CD4-positive, alpha-beta T cell treated with Interleukin-4 for 4 hours (primary cell): ENCODE data around the gene HPN.
"Not testable (repeated sequence)": the region's sequence is repeated elsewhere in the genome, so short reads cannot be mapped to it uniquely, and the experiment has no call there.

Source experiments
- DNase-seq: peaks from one replicate; pipeline ENCODE4 v3.0.0-alpha.2; 2020

HPN gene

DNA sequence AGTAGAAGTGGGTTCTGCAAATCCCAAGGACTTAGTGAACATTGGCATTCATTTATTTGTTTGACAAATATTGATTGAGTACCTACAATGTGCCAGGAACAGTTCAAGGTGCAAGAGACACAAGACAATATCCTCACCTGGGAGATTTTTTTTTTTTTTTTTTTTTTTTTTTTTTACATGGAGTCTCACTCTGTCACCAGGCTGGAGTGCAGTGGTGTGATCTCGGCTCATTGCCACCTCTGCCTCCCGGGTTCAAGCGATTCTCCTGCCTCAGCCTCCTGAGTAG lies 13.0 kb upstream of the HPN start:
- DNase-seq, result not testable (repeated sequence)

DNA sequence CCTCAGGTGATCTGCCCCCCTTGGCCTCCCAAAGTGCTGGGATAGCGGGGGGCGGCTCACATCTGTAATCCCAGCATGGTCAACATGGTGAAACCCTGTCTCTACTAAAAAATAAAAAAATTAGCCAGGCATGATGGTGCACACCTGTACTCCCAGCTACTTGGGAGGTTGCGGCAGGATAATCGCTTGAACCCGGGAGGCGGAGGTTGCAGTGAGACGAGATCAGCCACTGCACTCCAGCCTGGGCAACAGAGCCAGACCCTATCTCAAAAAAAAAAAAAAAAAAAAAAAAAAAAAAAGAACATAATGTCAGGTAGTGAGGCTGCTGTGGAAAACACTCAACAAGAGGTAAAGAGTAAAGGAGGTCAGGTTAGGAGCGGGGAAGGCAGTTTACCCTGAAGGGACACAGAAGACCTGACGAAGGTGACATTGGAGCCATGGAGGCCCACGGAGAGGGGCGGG lies 12.2 kb upstream of the HPN start:
- DNase-seq, result not testable (repeated sequence)

DNA sequence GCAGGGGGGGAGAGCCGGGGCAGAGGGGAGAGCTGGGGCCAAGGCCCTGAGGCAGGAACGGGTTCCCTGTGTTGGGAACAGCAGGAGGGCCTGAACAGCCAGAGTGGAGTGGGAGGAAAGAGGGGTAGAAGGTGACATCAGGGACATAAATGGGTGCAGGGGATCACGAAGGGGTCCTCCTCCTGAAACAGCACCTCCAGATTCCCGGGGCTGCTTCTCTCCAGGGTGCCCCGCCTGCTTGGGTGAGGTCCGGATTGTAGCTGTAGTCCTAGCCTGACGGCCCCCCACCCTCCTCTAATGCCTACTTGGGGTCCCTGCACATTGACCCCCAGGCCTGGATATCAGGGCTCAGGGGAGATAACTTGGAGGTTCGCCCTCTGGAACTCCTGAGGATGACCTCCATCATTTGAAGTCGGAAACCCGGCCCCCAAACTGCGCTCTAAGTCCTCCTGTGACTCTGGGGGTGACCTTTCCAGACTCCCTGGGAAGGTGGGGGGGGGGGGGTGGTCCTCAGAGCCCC lies 11.7 kb upstream of the HPN start:
- no peak for DNase-seq

DNA sequence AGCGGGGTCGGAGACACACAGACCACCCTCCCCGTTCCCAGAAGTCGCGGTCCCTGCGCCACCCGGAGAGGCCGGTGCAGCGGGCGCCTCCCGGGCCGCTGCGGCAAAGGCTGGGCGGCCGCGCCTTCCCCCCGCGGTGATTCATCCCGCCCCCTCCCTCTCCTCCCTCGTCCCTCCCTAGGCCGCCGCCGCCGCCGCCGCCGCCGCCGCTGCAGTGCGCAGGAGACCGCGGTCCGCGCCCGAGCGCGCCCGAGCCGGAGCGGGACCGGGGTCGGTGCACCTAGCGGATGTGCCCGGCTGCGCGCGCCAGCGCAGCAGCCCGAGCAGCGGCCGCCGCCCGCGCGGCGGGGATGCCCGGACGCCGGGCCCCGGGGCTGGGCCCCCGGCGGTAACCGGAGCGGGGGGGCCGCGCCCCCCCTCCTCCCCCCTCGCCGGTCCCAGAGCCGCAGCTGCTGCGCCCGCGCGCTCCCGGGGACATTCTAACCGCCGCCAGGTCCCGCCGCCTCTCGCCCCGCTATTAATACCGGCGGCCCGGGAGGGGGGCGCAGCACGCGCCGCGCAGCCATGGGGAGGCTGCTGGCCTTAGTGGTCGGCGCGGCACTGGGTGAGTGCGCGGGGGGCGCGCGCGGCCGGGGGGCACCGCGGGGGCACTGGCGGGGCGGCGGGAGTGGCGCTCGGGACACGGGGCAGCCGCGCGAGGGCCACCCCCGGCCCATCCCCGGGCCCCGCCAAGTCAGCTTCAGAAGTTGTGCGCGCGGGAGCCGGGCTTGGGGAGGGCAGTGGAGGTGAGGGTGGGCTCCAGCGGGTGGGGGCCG lies 11.1 kb upstream of the HPN start, which contains the start of gene SCN1B:
Gene SCN1B (plus strand): TSS at position 214 of the 815 bp plus-strand sequence. CDS start 351 bp downstream, at position 565.
- DNase-seq, result peak; percentile 54

DNA sequence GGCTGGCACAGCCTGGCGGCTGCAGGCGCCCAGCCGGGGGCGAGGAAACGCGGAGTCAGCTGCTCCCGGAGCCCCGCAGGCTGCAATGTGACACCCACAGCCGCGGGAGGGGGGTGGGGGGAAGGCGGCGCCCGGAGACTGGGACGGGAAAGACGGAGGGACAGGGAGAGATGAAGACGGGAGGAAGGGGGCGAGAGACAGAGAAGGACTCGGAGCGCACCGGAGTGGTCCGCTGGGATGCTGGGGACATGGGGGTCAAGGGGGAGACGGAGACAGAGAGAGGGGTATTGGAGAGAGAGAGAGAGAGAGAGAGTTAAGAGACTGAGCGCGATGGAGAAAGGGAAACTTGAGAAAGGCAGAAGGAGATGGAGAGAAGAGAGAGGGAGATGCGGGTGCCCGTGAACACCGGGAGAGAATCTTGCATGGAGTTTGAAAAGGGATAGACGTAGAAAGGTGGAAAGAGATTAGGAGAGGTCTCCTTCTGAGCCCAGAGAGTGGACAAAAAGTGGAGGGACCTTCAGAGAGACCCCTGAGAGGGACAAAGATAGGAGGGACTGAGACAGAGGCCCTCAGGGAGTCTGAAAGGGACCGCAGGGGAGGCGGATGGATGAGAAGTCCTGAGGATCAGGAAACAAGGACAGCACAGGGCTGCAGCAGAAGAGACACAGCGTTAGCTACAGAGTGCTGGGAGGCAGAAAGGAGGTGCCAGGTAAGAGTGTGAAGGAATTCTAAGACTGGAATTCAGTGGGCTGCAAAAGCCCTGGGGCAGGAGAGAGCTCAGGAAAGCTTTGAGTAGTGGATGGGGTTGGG lies 10.2 kb upstream of the HPN start:
- no peak for DNase-seq

DNA sequence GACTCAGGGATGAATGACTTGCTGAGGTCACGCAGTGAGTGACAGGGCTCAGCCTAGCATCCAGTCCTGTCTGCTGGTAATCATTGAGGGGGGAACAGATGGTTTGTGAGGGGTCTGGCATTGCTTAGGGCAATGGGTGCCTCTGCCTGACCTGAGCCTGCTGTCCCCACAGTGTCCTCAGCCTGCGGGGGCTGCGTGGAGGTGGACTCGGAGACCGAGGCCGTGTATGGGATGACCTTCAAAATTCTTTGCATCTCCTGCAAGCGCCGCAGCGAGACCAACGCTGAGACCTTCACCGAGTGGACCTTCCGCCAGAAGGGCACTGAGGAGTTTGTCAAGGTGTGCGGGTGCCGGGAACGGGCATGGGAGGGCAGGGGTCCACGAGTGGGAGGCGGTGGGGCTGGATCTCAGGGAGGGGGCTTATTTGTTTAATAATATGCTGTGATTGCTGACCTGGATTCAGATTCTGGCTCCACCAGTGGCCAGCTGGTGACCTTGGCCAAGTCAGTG lies 9.1 kb upstream of the HPN start:
- DNase-seq, result no peak

DNA sequence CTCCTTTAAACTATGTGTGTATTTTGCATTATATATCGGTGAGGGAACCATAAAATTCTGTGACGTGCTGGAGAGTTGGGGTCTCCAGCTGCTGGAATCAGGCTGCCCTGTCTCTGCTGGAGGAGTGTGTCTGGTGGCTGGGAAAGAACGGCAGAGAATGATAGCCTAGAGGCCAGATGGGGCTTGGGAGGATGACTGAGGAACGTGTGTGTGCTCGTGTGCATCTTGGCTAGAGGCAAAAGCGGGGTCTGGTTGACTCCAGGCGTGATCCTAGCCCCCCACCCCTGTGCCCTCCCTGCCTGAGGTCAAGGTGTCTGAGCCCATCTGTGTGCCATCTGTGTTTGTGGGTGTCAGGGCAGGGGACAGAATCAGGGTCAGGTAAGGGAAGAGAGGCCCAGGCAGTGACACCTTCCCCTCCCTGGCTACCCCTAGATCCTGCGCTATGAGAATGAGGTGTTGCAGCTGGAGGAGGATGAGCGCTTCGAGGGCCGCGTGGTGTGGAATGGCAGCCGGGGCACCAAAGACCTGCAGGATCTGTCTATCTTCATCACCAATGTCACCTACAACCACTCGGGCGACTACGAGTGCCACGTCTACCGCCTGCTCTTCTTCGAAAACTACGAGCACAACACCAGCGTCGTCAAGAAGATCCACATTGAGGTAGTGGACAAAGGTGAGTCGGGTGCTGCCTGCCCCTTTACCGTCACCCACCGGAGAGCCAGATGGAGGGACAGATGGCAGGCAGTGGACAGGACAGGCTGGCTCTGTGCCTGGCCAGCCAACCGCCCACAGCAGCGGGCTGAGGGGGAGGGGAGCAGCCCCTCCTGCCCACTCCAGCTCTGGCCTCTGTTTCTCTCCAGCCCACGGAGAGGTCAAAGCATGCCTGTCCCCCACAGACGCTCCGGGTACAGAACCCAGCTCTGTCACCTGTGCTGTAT lies 8.2 kb upstream of the HPN start:
- DNase-seq, result no peak

DNA sequence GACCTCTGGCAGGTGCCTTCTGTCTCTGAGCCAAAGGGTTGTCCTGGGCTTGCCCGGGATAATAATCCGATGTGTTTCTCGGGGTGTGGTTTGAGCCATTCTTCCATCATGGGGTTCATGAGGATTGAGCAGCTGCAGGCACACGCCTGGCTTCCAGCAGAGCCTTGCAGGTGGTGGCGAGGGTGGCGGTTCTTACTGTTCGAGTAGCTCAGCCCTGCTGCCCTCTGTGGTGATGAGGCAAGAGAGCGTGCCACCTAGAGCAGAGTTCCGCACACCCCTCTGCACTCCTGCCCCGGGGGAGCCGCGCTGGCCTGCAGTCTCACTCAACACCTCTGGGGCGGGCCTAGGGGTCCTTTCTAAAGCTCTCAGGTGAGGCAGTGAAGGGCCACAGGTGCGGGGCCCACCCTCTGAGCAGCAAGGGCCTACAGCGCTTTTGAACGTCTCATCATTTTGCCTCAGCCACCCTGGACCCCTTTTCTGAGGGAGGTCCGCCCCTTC lies 7.5 kb upstream of the HPN start:
- no peak for DNase-seq

DNA sequence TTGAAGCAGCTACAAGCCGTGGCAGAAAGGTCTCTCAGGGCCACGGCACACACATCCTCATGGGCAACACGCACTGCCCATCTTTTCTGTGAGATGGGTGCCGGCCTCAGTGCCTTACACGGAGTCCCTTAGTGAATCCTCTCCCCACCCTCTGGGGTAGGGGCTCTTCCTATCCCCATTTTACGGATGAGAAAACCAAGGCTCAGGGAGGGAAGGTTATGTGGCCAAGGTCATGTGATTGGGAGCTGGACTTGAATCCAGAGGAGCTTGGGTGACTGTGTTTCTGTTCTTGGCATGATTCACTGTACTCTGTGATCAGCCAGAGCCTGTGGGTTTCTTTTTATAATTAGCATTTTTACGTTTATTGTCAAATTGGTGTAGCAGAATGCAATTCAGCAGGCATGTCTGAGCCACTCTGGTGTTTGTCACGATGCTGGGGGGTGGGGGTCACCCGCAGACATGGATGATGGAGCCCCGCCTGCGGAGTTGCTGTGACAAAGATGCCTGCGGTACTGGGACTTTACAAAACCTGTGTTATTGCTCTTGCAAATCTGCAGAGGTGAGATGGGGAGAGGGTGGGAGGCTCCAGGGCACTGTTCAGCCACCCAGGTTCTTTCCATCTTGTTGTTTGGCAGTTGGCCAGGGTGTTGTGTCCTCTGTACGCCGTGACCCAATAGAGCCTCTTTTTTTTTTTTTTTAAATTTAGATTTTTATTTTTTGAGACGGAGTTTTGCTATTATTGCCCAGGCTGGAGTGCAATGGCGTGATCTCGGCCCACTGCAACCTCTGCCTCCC lies 6.7 kb upstream of the HPN start:
- DNase-seq, result no peak

DNA sequence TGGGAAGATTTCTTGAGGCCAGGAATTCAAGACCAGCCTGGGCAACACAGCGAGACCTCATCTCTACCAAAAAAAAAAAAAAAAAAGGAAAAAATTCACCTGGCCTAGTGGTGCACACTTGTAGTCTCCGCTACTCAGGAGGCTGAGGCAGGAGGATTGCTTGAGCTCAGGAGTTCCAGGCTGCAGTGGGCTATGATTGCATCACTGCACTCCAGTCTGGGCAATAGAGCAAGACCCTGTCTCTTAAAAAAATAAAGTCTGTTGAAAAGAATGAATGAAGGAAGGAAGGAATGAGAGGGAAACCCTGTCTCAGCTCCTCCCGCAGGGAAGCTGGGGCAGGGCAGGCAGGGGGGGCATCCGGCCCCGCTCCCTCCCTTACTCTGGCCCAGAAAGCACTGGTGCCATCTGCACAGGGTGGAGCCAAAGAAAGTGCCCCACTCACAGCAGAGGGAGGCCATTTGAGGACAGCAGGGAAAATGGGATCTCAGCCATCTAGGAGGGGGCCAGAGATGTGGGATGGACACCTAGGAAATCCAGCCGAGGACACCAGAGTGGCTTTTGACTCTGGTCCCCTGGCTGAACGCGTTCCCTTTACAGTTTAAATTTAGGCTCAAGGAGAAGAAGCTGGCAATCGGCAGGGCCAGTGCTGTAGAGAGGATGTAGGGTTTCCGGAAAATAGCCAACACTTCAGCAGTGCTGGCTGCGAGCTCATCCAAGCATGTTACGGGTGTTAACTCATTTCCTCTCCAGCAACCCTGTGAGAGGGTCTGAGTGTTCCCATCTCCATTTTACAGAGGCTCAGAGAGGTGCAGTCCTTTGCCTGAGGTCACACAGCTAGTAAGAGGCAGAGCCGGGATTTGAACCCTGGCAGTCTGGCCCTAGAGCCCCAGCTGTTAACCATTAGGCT lies 3.6 kb upstream of the HPN start:
- no peak for DNase-seq

DNA sequence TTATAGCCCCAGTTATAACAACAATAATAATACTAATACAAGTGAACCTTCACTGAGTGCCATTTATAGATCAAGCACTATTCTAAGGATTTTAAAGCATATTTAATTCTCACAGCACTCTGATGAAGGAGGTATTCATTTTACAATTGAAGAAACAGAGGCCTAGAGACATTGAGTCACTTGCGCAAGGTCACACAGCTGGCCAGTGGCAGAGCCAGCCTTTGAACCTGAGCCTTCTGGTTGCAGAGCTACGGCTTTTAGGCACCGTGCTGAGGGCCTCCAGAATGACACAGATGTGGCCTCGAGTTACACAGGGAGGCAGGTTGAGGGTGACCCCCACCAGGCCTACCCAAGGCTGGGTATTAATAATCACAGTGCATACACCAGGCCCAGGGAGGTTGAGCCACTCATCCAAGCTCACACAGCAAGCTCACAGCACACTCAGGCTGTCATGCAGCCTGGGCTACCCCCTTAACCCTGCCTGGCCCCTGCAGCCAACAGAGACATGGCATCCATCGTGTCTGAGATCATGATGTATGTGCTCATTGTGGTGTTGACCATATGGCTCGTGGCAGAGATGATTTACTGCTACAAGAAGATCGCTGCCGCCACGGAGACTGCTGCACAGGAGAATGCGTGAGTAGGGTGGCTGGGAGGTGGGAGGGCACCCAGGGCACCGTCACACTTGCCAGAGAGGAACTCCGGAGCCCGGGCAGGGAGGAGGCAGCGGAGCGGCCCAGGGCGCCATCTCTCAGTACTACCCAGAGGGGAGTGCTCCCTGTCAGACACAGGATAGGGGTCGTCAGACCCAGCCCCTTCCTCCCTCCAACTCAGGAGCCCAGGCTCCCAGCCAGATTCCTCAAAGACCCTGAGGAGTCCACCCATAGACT lies 2.7 kb upstream of the HPN start:
- DNase-seq, result no peak

DNA sequence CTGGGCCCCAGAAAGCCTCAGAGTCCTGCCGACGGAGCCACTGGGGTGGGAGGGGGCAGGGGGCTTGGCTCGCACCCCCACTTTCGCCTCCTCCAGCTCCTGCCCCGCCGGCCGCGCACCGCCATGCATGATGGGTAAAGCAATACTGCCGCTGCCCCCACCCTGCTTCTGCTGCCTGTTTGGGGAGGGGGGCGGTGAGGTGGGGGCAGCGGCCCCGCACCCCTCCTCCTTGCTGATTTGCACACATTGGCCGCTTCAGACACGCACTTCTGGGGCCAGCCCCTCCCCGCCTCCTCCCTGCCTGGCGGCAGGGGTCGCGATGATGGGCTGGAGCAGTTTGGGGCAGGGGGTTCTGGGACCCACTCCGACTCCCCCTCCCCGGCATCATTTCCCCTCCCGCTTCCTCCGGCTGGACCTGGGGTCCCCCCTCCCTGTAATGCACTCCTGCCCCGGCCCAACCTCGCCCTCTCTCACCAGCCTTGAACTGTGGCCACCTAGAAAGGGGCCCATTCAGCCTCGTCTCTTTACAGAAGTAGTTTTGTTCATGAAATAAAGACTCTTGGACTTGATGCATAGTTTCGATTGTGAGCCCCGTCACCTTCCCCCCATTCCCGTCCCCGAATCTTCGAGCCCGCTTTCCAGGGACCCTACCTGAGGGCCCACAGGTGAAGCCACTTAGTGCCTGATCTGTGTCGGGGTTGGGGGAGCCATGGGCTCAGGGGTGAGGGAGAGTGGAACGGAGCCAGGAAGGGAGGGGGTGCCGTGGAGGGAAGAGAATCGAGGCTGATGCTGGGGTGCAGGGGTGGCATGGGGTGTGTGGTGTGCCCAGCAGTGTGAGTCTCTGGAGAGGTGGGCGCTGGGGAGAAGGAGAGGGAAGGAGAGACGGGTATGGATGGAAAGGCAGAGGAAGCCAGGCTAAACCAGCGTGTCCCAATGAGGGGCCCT lies 1.4 kb upstream of the HPN start:
- no peak for DNase-seq

DNA sequence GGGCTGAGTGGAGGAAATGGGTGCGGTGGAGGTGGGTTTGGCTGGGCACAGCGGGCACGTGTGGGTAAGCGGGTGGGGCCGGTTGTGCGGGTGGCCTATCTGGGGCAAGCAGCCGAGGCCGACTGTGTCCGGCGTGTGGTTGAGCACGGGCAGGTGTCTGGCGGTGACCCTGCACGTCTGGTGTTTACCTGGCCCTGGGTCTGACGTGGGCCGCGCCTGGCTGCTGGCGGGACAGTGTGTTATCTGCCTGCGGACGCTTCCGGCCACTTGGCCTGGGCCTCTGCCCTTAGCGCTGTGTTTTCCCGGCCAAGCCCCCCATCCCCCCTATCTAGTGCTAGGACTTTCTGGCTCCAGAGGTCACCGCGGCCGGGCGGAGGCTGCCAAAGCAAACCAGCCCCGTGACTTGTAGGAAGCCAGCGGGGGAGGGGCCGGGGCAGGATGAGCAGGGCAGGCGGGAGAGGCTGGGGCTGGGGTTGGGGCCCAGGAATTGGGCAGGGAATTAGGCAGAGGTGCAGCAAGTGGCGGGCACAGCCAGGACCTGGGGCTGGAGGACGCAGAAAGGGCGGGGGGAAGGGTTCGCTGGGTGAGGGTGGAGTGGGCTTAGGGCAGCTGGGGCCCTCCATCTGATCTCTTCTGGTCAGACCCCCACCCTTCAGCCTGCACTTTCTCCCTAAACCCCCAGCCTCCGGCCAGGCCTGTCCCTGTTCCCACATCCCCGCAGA lies 534 bp upstream of the HPN start:
- no peak for DNase-seq

DNA sequence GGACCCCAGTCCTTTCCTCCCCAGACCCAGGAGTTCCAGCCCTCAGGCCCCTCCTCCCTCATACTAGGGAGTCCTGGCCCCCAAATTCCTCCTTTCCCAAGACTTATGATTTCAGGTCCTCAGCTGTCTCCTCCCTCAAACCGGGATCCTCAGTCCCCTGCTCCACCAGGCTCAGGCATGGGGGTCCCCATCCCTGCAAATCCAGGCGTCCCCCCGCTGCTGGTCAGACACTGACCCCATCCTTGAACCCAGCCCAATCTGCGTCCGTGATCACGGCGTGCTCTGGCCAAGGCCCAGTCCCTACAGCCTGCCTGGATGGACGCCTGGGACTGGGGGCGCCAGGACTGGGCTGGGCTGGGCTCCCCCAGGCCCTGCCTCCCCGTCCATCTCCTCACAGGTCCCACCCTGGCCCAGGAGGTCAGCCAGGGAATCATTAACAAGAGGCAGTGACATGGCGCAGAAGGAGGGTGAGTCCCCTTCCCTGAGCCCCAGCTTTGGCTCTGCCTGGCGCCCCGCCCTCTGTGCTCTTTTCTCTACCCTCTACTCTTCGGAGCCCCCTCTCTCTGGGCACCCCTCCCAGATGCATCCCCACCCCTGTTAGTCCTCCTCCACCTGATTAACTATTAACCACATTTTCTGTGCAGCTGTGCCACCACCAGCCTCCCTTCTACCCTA lies 672 bp downstream of the HPN start:
- no peak for DNase-seq

DNA sequence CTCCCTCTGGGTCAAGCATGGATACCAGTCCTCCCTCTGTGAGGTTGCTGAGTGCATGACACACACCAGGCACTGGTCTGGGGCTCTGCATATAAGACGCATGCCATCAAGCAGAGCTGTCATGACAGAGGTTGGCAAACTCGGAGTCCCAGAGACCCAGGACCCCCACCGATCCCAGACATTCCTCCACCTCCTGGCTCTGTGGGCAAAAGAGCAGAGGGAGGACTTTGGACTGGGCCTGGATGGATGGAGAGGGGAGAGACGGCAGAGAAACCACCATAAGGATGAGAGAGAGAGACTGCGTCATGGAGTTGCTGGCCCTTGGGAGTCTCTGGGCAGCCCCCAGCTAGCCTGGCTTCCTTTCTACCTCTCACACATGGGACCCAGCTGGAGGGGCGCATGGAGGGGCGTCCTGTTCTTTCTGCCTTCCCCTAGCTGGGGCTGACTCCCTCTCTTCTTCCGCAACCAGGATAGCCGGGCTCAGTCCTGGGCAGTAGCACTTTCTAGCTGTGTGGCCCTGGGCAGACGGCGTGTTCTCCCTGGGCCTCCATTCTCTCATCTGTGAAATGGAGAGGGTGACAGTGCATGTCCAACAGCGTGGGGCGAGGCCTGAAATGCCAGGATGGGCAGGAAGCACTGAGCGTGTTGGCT lies 1.6 kb downstream of the HPN start:
- no peak for DNase-seq

DNA sequence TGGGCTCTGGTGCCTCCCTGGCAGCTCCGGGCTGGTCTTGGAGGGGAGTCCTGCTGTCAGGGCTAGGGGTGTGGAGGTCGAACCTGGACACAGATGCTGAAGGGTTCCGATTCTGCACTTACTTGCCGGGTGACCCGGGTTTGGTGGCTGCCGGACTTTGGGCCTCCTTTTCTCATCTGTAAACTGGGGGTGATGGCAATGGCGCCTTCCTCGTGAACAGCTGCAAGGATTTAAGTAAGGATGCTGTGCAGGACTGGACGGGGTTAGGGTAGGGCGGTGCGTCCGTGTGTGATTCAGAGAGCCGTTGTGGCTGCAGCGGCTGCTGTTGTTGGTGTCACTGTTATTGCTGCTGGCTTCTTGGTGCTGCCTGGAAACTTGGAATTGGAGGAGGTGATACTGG lies 2.4 kb downstream of the HPN start:
- DNase-seq, result no peak
